Daoy (cell line): ENCODE results near the gene PADI1. TPM values are rescaled to one million over a fixed set of nuclear protein-coding genes. Genes with fewer than 3 reads are reported as not detected.

ENCODE experiments used
- DNase-seq: peaks from one replicate; pipeline ENCODE4 v3.0.0-alpha.2; 2015; ENCODE audit warnings: low read depth
- total RNA-seq: library from RNA; depleted of rRNA; stranded (reverse); fragments of >200 nt; shearing (Covaris generic); gene quantifications from 2 replicates; pipeline ENCODE4 v1.2.3, GENCODE V29; 2014; rRNA removed

PADI1 gene, protein sequence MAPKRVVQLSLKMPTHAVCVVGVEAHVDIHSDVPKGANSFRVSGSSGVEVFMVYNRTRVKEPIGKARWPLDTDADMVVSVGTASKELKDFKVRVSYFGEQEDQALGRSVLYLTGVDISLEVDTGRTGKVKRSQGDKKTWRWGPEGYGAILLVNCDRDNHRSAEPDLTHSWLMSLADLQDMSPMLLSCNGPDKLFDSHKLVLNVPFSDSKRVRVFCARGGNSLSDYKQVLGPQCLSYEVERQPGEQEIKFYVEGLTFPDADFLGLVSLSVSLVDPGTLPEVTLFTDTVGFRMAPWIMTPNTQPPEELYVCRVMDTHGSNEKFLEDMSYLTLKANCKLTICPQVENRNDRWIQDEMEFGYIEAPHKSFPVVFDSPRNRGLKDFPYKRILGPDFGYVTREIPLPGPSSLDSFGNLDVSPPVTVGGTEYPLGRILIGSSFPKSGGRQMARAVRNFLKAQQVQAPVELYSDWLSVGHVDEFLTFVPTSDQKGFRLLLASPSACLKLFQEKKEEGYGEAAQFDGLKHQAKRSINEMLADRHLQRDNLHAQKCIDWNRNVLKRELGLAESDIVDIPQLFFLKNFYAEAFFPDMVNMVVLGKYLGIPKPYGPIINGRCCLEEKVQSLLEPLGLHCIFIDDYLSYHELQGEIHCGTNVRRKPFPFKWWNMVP
- total RNA-seq, result 2.5 TPM in 1 of 2 replicates, not detected in the other

DNA sequence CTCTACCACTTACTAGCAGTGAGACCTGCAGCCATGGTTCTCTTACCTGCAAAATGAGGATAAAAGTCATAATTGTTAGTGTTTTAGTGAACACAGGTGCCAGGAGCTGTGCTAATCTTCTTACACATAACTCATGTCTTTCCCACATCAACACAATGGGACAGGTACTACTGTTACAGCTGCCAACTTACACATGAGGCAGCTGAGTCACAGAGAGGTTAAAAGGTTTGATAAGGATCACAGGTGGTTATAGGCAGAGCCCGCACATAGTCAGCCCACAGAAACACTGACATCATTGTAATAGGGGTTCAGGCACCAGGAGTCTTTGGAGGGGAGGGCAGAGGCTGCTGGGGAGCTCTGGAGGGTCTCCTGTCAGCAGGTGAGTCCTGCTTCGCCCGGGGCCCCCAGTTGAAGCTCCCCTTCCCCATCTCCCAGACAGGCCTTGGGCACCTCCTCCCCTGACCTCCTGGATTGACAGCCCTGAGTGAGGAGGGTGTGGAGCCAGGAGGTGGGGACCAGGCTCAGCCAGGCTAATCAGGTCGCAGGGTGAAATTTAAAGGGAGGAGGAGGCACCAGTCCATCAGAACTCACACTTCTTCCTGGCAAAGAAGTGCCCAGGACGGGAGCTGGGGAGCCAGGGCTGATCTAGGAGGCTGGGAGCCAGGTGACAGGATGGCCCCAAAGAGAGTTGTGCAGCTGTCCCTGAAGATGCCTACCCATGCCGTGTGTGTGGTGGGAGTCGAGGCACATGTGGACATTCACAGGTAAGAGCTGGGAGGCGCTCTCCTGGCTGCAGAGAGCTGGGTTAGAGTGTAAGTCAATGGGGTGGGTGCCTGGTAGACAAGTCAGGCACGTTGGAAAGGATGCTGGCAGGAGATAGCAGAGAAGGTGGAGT lies at the start of gene PADI1:
TSS of gene PADI1 (plus strand) at position 583 of the 895 bp plus-strand sequence. CDS start at position 673, 90 bp downstream.
- DNase-seq, result no peak

DNA sequence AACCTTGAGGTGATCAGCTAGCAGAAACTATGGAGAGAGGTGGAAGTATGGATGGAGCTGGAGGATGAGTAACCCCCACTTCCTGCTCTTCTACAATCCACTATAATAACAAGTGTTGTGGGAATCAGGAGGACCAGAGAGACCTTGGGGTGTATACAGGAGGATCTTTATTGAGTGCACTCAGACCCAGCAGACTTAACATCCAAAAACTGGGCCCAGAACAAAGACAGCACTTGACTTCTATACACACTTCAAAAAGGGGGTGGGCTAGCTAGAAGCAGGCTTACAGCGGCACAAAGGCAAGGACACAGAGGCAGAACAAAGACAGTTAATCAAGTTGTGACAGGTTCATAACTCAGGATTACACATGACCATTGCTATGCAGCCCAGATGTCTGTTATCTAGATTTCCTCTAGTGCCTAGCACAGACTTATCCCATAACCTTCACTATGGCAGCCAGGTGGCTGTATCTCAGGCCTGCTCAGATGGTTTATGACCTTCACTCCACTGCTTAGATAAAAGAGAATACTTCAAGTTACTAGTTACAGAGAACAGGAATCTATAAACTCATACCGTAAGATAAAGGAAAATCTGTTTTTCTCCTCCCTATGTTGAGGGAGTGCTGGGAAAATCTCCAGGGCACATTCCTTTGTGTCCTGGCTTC lies 49.5 kb upstream of the PADI1 start:
- no peak for DNase-seq

DNA sequence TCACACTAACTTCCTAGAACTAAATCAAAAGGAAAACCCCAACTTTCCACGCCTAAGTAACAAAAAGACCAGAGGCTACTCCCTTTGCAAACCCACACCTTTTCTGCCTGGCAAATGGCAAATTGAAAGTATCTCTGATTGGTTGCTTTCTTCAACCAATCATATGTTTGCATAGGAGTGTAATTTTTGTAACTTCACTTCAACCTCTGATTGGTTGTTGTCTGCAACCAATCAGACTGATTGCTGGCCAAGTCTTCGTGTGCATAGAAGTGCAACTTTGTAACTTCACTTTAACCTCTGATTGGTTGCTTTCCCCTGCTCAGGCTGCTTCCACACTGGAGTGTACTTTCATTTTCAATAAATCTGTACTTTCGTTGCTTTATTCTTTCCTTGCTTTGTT lies 48.8 kb upstream of the PADI1 start:
- no peak for DNase-seq

DNA sequence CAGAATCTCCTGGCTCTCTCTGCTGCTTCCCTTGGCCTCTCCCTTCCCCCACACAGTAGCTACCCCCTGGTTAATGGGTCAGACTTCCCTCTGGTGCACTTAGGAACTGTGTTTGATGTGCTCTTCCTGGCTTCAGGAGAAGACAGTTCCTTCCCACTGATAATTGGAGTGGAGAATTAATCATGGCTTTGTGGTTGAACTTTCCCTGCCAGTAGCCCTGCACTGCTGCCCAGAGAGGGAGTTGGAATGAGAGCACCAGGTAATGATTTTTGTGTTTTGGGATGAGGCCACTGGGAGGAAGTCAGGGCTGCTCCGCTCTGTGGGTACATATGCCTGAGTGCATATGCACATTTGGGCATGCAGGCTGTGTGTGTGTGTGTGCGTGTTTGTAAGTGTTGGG lies 46.0 kb upstream of the PADI1 start:
- no peak for DNase-seq

DNA sequence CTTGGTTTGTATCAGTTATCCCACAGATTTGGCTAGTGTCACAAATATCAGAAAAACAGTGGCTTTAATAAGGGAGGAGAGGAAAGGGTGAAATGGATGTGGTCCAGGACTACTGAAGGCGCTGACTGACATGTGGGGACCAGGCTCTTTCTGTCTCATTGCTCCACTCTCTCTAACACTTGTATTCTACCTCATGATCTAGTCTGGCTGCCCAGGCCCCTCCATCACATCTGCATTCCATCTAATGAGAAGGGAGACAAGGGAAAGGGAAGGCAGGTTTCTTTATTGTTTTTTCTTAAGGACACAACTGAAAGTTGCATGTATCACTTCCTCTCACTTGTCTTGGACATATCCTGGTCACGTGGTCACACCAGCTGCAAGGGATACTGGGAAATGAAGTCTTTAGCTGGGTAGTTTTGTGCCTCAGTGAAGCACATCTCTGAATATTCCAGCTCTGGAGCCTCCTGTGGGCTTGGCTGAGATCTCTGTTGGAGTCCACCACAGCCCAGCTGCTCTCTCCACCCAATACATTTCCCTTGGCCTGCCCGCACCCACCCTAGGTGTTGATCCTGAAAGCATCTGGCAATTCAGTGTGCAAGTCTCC lies 43.7 kb upstream of the PADI1 start:
- no peak for DNase-seq

DNA sequence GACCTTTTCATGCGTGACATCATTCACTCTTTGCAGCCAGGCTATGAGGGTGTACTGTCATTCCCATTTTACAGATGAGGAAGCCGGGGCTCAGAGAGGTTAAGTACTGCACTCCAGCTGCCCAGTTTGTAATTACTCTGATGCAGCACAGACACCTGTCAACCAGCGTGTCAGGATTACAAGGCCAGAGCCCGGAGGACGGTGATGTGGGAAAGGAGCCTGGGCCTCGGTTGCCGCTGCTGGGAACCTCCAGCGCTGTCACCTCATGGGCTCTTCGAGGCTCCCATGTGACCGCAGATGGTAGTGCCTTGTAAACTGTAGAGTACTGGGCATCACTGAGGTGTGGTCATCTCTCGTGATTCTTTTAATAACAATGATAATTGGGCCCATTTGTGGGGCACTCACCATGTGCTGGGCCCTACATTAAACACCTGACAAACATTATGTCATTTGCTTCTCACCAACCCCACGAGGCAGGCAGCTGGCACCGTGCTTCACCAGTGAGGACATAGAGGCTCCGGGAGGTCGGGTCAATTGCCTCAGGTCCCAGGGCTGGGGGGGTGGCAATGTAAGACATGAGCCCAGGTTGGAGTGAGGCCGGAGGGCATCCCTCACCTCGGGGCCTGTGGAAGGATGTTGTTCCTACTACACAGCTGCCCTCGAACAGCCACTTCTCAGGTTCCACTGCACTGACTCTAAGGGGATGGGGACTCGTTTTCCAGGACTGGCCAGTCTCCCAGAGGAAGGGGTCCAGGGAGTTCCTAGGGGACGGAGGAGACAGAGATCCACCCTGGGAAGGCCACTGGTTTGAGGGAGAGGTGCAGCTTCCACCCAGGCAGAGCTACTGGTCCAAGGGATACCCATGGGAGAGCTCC lies 42.8 kb upstream of the PADI1 start:
- DNase-seq, result no peak

DNA sequence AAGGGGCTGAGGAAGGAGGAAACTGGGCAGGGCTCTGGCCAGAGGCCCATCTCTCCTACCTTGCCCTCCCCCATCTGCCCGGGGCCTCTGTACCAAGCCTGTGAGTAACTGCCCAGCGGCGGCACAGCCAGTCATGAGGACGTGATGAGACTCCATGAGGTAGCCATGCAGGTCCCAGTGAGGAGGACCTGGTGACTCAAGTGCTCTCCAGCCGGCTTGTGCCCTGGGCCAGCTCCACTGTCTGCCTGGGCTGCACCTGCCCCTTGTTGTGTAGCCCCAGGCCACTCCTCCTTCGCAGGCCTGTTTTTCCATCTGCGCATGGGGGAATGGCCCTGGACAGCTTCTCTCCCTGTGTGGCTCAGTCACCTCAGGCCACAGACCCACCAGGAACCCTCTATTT lies 42.0 kb upstream of the PADI1 start:
- DNase-seq, result peak; percentile 23

DNA sequence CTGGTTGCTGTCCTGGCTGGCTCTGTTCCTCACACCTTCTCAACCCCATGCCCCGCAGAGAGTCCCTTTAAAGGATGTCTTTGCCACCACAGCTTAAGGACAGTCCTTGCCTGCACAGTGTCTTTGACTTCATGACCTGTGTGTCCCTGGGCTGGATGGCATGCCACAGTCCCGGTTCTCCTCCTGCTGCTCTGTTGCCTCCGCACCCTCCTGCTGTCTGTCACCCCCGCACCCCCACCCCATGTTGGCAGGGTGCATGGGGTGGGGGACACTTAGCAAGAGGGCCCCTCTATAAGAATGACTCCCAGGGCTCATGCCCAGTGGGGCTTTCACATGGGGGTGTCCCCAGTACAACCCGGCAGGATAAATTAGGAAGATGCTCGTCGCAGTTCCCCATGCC lies 41.6 kb upstream of the PADI1 start:
- DNase-seq, result no peak

DNA sequence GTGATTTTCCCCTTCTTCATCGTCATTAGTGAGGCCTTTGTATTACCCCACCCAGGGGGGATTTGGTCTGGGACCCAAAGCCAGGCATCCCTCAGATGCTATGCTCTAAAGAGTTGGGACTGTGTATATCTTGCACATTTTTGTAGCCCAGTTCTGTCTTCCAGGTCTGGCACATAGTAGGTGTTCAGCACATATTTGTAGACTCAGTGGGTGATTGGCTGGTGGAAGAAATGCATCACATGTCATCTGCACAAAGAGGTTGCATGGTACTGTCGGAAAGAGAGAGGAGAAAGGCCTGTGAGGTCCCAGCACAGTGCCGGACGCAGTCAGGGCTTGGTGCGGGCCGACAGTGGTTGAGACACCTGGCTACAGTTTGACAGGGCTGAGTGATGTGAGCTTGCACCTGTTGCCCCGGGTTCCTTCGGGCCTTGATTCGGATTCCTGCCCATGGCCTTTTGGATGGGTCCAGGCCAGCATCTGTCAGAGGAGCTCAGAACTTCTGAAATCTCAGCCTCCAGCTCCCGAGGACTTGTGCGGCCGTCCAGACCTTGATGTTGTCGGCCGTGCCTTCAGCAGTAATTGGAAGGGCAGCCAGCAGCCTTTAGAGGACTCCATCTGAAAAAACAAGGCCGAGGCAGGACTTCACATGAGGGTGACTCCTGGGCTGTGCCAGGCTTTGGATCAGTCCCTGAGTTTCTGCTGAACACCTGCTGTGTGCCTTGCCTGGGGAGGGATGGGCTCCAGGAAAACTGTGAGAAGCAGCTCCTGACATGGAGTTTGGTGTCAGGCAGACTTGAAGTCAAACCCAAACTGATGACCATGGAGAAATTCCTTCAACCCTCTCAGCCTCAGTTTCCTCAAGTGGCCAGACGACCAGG lies 40.9 kb upstream of the PADI1 start:
- DNase-seq, result no peak

DNA sequence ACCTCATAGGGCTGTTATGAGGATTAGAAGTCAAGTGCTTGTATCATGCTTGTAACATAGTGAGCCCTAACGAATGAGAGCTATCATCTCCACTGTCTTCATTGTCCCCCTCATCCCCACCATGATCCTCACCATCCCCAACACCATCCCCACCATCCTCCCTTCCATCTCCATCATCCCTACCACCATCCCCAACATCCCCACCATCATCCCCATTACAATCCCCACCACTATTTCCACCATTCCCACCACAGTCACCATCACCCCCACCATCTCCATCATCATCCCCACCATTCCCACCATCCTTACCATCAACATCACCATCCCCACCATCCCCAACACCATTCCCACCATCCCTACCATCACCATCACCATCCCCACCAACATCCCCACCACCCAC lies 39.1 kb upstream of the PADI1 start:
- no peak for DNase-seq

DNA sequence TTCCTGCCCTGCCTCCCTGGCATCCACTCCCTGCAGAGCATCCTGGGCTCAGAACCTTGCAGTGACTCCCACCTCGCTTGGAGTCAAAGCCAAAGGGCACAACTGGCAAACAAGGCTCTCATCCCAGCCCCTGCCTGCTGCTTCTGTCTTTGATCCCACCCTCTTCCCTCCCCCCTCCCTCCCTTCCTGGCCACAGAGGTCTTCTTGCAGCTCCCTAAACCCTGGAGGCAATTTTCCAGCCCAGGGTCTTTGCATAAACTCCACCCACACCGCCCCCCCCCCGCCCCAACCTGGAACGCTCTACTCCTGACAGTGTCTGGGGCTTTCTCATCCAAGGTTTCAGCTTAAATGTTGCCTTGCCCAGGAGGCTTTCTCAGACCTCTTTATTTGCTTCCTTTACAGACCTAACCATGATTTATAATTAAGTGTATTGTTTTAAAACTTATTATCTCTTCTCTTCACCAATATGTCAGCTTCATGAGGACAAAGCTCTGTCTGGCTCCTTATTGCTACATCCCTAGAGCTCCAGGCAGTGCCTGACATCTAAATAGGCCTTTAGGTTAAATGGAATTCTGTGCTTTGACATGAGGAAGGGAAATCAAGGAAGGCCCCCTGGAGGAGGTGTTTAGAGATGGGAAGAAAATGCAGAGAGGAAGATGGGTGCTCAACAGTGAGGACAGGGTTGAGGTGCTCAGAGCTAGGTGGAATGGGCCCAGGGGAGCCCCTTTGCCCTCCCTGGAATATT lies 37.7 kb upstream of the PADI1 start:
- peak; percentile 53 for DNase-seq

DNA sequence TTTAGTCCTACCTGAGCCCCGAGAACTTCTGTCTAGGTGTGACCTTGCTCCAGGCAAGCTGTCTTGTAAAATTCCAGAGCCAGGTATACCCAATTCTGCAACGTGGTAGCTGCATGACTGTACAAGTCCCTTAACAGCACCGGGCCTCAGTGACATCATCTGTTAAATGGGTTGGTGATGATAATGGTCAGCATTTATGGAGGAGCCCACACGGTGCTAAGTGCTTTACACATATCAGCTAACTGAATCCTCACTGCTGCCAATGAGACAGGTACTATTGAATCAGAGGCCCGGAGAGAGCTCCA lies 37.2 kb upstream of the PADI1 start:
- DNase-seq, result no peak

DNA sequence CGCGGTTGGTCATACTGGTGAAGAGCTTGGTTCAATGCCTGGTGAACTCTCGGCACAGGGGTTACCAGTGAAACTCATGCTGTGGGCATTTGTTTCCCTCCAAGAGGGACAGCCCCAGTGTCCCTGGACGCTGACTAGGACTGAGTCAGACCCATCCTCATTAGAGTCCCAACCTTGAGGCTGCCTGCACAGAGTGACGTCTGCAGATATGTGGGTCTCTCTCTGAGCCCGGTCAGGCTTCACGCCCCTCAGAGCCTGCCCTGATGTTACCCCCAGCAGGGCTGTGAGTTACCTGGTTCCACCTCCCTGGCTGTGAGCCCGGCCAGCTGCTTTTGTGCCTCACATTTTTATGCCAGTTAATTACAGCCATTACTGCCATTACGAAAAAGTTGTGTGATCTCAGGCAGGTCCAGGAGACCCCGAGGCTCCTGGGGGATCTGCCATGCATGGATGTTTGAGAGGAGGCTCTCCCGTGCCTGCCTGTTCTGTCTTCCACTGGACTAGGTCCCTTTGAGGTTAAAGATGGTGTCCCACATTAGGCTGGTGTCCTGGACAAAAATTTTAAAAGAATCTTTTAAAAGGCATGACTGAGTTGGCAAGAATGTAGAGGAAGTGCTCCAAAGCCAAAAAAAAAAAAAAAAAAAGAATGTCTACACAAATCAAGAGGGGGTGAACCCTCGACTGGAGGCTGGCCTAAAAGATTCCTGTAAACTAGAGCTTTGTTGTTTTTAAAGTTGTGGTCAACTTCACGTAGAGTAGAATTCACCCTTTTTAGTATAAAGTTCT lies 36.6 kb upstream of the PADI1 start:
- peak; percentile 96 for DNase-seq

DNA sequence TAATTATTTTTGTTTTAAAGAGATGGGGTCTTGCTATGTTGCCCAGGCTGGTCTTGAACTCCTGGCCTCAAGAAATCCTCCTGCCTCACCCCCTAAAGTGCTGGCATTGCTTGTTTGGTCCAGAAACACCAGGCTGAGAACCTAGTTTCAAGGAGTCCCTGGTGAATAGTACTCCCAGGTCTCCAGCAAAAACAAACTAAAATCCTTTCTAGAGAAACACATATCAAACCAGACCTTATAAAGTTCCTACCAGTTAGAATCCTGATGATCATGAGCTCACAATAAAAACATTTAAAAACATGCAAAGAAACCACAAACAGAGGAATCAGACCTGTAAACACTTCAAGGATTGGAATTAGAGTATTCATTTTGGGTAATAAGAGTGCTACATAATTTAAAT lies 34.4 kb upstream of the PADI1 start:
- no peak for DNase-seq

DNA sequence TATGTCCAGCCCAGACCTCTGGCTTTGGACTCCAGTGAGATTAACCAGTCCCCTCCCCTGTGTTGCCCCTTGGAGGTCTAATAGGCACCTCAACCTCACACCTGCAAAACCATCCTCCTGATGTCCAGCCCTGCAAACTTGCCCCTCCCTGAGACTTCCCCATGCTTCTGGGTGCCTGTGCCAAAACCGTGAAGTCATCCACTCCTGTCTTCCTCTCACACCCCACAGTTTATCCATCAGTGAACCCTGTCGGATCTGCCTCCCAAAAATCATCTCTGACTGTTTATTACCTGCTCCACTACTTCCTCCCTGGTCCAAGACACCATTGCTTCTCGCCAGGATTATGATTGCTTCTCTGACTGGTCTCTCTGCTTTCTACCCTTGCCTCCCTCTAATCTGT lies 31.7 kb upstream of the PADI1 start:
- DNase-seq, result no peak

DNA sequence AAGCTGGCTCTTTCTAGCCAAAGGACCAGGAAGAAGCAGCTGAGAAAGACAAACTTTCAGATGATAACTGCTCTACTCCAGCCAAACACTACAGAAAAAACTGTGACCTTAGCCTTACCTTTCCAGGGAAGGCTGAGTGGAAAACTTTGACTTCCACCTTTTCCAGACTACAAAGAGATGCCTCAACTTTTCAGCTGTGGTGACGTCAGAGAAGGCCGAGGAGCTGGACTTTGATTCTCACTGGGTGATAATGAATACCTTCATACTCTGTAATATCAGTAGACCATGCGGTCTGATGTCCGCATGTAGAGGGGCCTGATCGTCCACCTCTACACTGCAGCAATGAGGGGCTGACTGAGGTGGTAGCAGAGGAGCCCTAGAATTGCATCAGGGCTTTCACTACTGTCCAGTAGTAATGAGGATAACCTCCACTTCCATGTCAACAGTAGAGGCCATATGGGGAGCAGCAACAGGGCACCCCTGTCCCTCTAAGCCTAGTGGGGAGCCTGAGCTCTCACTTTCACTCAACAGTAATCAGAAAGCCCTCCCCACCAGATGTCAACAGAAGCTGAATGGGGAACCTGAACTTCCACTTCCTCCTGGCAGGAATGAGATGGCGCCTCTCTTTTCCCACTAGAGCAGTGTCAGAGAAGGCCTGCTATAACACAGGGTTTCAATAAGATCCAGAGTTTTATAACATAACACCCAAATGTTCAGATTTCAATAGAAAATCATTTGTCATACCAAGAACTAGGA lies 28.4 kb upstream of the PADI1 start:
- DNase-seq, result no peak

DNA sequence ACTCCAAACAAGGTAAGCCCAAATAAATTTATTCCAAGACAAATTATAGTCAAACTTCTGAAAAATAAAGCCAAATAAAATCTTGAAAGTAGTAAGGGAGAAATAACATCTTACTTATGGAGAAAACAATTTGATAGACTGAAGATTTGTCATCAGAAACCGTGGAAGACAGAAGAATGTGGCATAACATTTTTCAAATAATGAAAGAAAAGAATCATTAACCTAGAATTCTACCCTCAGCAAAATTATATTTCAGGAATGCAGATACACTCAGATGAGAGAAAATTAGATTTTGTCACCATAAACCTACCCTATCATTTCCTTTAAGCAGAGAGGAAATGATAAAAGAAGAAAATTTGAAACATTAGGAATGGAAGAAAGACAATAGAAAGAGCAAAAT lies 27.3 kb upstream of the PADI1 start:
- DNase-seq, result no peak
